Measurements from ENCODE around the gene SYNGR4.

GRCh38 chr19:48365602-48366001, 1.4 kb downstream of the SYNGR4 start:
- TF ChIP-seq TOX (CRISPR knock-in tag; IDR thresholded peaks at IDR 0.05; ENCODE audit: borderline replicate concordance) = no peak
- TF ChIP-seq CSDC2 (CRISPR knock-in tag; IDR thresholded peaks at IDR 0.05) = no peak
- TF ChIP-seq, protein P1, sequence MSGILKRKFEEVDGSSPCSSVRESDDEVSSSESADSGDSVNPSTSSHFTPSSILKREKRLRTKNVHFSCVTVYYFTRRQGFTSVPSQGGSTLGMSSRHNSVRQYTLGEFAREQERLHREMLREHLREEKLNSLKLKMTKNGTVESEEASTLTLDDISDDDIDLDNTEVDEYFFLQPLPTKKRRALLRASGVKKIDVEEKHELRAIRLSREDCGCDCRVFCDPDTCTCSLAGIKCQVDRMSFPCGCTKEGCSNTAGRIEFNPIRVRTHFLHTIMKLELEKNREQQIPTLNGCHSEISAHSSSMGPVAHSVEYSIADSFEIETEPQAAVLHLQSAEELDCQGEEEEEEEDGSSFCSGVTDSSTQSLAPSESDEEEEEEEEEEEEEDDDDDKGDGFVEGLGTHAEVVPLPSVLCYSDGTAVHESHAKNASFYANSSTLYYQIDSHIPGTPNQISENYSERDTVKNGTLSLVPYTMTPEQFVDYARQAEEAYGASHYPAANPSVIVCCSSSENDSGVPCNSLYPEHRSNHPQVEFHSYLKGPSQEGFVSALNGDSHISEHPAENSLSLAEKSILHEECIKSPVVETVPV (CRISPR knock-in tag; IDR thresholded peaks at IDR 0.05) = no peak
- TF ChIP-seq, protein P2, sequence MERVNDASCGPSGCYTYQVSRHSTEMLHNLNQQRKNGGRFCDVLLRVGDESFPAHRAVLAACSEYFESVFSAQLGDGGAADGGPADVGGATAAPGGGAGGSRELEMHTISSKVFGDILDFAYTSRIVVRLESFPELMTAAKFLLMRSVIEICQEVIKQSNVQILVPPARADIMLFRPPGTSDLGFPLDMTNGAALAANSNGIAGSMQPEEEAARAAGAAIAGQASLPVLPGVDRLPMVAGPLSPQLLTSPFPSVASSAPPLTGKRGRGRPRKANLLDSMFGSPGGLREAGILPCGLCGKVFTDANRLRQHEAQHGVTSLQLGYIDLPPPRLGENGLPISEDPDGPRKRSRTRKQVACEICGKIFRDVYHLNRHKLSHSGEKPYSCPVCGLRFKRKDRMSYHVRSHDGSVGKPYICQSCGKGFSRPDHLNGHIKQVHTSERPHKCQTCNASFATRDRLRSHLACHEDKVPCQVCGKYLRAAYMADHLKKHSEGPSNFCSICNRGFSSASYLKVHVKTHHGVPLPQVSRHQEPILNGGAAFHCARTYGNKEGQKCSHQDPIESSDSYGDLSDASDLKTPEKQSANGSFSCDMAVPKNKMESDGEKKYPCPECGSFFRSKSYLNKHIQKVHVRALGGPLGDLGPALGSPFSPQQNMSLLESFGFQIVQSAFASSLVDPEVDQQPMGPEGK (CRISPR knock-in tag; IDR thresholded peaks at IDR 0.05; ENCODE audit: borderline replicate concordance) = no peak
- no peak for TF ChIP-seq ZNF565 (CRISPR knock-in tag; conservative IDR thresholded peaks at IDR 0.05; ENCODE audit: low read depth)

Data from SK-N-SH treated with all-trans-retinoic acid at 6 μM for 48 hours (cell line).